SH-SY5Y (cell line): Measurements from ENCODE around the gene PDE9A.

ENCODE experiments used
- GATA2 ChIP-seq: IDR thresholded peaks from 2 replicates; pipeline ENCODE4 v1.6.1; 2011; ENCODE audit warnings: mild to moderate bottlenecking, low read depth, low read length
- GATA3 ChIP-seq: IDR thresholded peaks from 2 replicates; pipeline ENCODE4 v1.6.1; 2011; ENCODE audit warnings: low read depth, mild to moderate bottlenecking, low read length, moderate library complexity

PDE9A gene

GRCh38 chr21:42674351-42674940, 21.0 kb downstream of the PDE9A start:
- no peak for TF ChIP-seq GATA2
- no peak for TF ChIP-seq GATA3

- peak; percentile 36 for TF ChIP-seq GATA2
- TF ChIP-seq GATA3, result no peak
Observed at GRCh38 chr21:42675403-42675802, 22.0 kb downstream of the PDE9A start.

GRCh38 chr21:42676808-42677207, 23.4 kb downstream of the PDE9A start:
- TF ChIP-seq GATA2 (no peak), GATA3 (no peak)

GRCh38 chr21:42677339-42678321, 24.2 kb downstream of the PDE9A start:
- TF ChIP-seq GATA2 (no peak), GATA3 (no peak)

GRCh38 chr21:42678618-42679295, 25.3 kb downstream of the PDE9A start:
- TF ChIP-seq GATA3 (no peak), GATA2 (no peak)

- TF ChIP-seq GATA3 (no peak), GATA2 (no peak)
Observed at GRCh38 chr21:42679319-42680057, 26.1 kb downstream of the PDE9A start.

GRCh38 chr21:42680058-42680330, 26.6 kb downstream of the PDE9A start:
- TF ChIP-seq GATA2 (no peak), GATA3 (no peak)

GRCh38 chr21:42680429-42680828, 27.0 kb downstream of the PDE9A start:
- TF ChIP-seq GATA3, result no peak
- TF ChIP-seq GATA2, result no peak

- TF ChIP-seq GATA3 (no peak), GATA2 (no peak)
Observed at GRCh38 chr21:42681296-42682206, 28.1 kb downstream of the PDE9A start.

- no peak for TF ChIP-seq GATA2
- no peak for TF ChIP-seq GATA3
Observed at GRCh38 chr21:42682661-42683210, 29.3 kb downstream of the PDE9A start.

GRCh38 chr21:42683371-42684108, 30.1 kb downstream of the PDE9A start:
- TF ChIP-seq GATA2 (no peak), GATA3 (no peak)
